GM21515 (cell line): ENCODE data around the gene GALK2.
"Not testable (repeated sequence)": the region's sequence is repeated elsewhere in the genome, so short reads cannot be mapped to it uniquely, and the experiment has no call there.

Experiments used
- ATAC-seq: cut with Tn5 transposase; IDR thresholded peaks from one replicate; pipeline ENCODE4 v1.9.1; 2021; ENCODE audit not compliant: unreplicated experiment

The GALK2 gene

GRCh38 chr15:49328941-49329340 lies 158.9 kb downstream of the GALK2 start:
- ATAC-seq: no peak

- ATAC-seq: no peak
Observed at GRCh38 chr15:49330166-49330565, 160.1 kb downstream of the GALK2 start.

- no peak for ATAC-seq
Observed at GRCh38 chr15:49331442-49331841, 161.4 kb downstream of the GALK2 start.

- ATAC-seq: no peak
Observed at GRCh38 chr15:49331951-49332350, 161.9 kb downstream of the GALK2 start.

GRCh38 chr15:49339656-49340055 lies 169.6 kb downstream of the GALK2 start:
- ATAC-seq: no peak

GRCh38 chr15:49343546-49343945 lies 173.5 kb downstream of the GALK2 start:
- ATAC-seq: no peak

GRCh38 chr15:49354439-49354838 lies 184.4 kb downstream of the GALK2 start:
- ATAC-seq: not testable (repeated sequence)

GRCh38 chr15:49361370-49361769 lies 191.3 kb downstream of the GALK2 start:
- no peak for ATAC-seq

- no peak for ATAC-seq
Observed at GRCh38 chr15:49366496-49366895, 196.4 kb downstream of the GALK2 start.

GRCh38 chr15:49370782-49371181 lies 200.7 kb downstream of the GALK2 start:
- no peak for ATAC-seq

- ATAC-seq: no peak
Observed at GRCh38 chr15:49372366-49372765, 202.3 kb downstream of the GALK2 start.

GRCh38 chr15:49379996-49380395 lies 209.9 kb downstream of the GALK2 start:
- ATAC-seq: no peak

- no peak for ATAC-seq
Observed at GRCh38 chr15:49380912-49381311, 210.9 kb downstream of the GALK2 start.
